T47D (cell line): ENCODE data around the gene RFPL4AL1.
"Not testable (repeated sequence)": the region's sequence is repeated elsewhere in the genome, so short reads cannot be mapped to it uniquely, and the experiment has no call there.

ENCODE experiments used
- DNase-seq, 2 experiments: peaks; one replicate each; pipeline versions ENCODE4 v3.0.0 to v3.0.0-alpha.2; 2011 to 2012; ENCODE audit warnings: low read depth in 1 of 2, low spot score in 1 of 2
- JUND ChIP-seq: IDR thresholded peaks from 2 replicates; pipeline ENCODE4 v1.6.1; 2012; ENCODE audit warnings: low read depth
- in situ Hi-C: cut with HindIII; loops from 2 replicates; pipeline ENCODE4 v1.10.0; 2016; ENCODE audit warnings: low sequenced_read_pairs, low pct_unique_long_range_greater_than_20kb

The RFPL4AL1 gene

DNA sequence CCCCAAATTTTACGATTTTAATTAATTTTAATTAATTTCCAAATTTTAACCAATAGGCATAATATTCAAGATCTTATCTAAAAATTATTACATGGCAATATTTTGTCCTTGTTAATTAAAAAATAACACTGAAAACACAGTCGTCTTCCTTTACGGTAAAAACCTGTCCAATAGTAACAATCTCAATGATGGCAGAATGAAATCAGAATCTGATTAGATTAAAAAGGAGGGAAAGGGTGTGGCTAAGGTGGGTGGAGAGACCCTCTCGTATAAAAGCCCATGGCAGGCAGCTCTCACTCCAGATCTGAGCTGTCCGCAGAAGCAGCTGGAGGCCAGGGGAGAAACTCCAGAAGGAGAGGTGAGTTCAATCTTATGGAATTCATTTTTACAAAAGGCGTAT lies at the start of gene RFPL4AL1:
Gene RFPL4AL1 (plus strand): TSS at position 301 of the 400 bp plus-strand sequence. CDS start 2,687 bp downstream, outside the sequence.
- DNase-seq, in situ Hi-C loops: not testable (repeated sequence)

DNA sequence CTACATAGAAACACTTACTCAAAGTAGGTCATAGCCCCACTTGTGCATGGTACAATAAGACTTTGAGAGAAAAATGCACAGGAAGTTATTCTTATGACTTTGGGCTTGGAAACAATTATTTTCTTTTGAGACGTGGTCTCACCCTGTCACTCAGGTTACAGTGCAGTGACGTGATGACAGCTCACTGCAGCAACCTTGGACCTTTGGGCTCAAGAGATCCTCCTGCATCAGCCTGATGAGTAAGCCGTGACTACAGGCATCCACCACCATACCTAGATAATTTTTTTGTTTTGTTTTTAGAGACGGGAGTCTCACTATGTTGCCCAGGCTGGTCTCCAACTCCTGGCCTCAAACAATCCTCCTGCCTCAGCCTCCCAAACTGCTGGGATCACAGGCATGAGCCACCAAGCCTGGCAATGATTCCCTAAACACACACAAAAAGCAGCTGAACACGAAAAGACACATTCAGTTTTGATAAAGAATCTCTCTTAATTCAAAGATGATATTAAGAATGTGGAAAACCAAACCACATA lies 48.6 kb upstream of the RFPL4AL1 start:
- in situ Hi-C loops: no loop called here
- DNase-seq: no peak
- TF ChIP-seq JUND: no peak

DNA sequence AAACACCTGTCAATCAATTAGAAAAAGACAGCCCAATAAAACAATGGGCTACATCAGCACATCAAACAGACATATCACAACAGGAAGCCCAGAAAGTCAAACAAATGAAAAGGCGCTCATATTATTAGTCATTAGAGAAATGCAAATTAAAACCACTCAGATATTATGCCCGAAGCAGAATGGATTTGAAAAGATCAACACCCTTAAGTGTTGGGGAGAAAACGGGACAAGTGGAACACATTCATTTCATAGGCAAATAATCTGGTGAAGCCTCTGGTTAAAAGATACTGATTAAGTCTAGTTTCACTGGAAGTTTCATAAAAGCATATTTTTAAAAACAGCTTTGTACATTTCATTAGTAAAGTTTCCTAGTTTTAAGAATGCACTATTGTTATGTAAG lies 48.1 kb upstream of the RFPL4AL1 start:
- in situ Hi-C loops: no loop called here
- TF ChIP-seq JUND: no peak
- no peak for DNase-seq

DNA sequence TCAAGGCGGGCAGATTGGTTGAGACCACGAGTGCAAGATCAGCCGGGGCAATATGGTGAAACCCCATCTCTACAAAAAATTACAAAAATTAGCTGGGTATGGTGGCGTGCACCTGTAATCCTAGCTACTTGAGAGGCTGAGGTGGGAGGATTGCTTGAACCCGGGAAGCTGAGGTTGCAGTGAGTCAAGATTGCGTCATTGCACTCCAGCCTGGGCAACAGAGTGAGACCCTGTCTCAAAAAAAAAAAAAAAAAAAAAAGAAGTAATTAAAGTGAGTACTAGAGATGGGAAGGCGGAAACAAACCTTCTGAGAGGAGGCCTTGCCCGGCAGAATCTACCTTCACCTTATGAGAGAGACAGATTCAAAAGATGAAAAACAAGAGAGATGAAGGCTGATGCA lies 45.4 kb upstream of the RFPL4AL1 start:
- TF ChIP-seq JUND: no peak
- in situ Hi-C loops: no loop called here
- DNase-seq: no peak

DNA sequence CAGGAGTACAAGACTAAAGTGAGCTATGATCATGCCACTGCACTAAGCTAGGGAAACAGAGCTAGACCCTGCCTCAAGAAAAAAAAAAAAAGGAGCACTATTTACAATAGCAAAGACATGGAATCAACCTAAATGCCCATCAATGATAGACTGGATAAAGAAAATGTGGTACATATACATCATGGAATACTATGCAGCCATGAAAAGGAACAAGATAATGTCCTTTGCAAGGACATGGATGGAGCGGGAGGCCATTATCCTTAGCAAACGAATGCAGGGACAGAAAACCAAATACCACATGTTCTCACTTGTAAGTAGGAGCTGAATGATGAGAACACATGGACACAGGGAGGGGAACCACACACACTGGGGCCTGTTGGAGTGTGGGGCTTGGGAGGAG lies 38.5 kb upstream of the RFPL4AL1 start:
- DNase-seq, in situ Hi-C loops: not testable (repeated sequence)

DNA sequence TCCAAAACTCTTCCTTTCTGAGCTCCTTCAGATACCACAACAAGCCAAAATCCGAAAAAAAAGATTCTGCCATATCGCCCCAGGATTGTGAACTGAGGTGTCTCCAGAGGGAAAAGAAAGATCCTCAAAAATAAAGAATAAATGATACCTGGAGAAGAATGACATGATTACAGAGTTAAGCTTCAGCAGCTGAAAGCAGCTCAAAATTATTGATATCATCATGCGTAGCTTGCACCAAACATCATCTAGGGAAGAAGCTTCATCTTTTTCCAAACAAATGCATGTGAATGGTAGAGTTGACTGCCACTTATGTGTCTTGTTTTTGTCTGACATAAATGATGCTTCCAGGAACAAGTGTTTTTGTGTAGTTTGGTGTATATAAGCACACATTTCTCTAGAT lies 30.6 kb upstream of the RFPL4AL1 start, which contains the start of gene NLRP9:
Gene NLRP9 (minus strand): TSS at position 101 of the 400 bp plus-strand sequence. CDS start 28 bp downstream, at position 73.
- in situ Hi-C loops: no loop called here
- DNase-seq: no peak
- TF ChIP-seq JUND: no peak

DNA sequence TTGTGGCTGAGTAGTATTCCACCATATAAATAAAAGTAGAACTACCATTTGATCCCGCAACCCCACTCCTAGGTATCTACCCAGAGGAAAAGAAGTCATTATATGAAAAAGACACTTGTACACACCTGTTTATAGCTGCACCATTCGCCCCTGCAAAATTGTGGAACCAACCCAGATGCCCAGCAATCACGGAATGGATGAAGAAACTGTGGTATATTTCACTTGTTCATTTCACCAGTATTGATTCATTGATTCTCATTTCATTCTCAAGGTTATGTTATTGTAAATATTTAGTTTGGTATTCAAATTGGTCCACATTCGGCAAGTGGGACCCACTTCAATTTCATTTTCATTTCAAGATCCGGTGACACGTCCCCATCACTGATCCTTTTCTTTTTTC lies 18.2 kb upstream of the RFPL4AL1 start:
- TF ChIP-seq JUND: no peak
- DNase-seq: no peak
- in situ Hi-C loops: no loop called here

DNA sequence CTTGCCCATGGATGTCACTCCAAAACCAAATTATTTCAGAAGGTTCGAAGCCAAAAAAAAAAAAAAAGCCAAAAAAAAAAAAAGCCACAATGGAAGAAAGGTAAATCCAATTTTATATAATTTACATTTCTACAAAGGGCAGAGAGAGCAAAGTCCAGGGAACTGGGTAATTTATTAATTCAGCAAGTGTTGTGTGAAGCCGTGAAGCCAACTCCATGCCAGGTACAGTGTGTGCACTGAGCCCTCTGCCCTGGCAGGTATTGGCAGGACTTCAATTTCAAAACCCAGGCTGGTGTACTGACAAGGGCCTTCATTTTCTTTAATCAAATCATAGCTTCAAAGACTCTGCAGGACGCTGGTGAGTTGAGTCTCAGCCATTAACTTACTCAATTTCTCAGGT lies 15.5 kb upstream of the RFPL4AL1 start:
- no peak for TF ChIP-seq JUND
- in situ Hi-C loops: no loop called here
- DNase-seq: no peak

DNA sequence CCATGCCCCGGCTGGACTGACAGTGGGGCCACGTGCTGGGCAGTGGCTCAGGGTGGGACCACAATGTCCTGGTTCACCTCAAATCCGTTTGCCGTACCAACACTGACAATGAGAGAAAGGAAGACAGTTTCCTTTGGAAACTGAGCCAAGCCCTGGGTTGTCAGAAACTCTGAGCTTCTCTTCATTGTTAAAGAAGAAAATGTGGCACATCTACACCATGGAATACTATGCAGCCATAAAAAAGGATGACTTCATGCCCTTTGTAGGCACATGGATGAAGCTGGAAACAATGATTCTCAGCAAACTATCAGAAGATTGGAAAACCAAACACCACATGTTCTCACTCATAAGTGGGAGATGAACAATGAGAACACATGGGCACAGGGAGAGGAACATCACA lies 12.1 kb upstream of the RFPL4AL1 start:
- DNase-seq, in situ Hi-C loops: not testable (repeated sequence)

DNA sequence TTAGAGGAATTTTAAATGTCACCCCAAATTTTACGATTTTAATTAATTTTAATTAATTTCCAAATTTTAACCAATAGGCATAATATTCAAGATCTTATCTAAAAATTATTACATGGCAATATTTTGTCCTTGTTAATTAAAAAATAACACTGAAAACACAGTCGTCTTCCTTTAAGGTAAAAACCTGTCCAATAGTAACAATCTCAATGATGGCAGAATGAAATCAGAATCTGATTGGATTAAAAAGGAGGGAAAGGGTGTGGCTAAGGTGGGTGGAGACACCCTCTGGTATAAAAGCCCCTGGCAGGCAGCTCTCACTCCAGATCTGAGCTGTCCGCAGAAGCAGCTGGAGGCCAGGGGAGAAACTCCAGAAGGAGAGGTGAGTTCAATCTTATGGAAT lies 10.1 kb upstream of the RFPL4AL1 start, which contains the start of gene RFPL4A:
Gene RFPL4A (plus strand): TSS at position 301 of the 400 bp plus-strand sequence. CDS start 2,704 bp downstream, outside the sequence.
- DNase-seq, in situ Hi-C loops: not testable (repeated sequence)

DNA sequence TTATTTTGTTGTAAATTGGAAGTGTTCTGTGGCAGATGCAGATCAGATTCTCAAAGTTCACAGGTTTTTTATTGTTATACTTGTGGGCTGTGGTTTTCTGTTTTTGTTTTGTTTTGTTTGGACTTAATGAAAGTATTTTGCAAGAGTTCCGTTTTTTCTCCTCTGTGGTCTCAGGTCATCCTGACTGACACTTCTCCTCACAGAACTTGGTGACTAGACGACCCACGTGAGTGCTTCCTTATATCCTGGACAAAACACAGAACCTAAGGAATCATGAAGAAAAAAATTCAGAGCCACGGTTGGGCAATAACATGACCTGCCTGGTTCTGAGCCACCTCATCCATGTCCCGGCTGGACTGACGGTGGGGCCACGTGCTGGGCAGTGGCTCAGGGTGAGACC lies 2.5 kb upstream of the RFPL4AL1 start:
- no peak for DNase-seq
- in situ Hi-C loops: no loop called here
- no peak for TF ChIP-seq JUND

DNA sequence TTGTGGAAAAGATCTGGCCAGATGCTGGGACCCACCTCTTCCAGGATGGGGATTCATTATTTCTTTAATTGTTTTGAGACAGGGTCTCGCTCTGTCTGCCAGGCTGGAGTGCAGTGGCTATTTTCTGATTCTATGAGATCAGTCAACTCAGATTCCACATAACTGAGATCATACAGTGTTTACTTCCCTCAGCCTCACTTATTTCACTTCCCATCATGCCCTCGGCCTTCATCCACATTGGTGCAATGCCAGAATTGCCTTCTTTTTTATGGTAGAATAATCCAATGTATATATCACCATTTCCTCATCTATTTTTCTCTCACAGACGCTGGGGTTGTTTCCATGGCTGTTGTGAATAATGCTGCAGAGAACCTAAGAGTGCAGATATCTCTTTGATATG lies 714 bp downstream of the RFPL4AL1 start:
- in situ Hi-C loops: not testable (repeated sequence)

DNA sequence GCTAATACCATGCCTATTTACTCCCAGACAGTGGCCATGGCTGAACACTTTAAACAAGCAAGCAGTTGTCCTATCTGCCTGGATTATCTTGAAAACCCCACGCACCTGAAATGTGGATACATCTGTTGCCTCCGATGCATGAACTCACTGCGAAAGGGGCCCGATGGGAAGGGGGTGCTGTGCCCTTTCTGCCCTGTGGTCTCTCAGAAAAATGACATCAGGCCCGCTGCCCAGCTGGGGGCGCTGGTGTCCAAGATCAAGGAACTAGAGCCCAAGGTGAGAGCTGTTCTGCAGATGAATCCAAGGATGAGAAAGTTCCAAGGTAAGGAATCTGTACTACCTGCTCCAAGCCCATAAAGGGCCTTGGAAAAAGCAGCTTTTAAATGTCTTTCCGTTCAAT lies 8.6 kb downstream of the RFPL4AL1 start:
- in situ Hi-C loops: no loop called here
- no peak for TF ChIP-seq JUND
- DNase-seq: no peak

More for the DNA sequence above, 714 bp downstream of the RFPL4AL1 start:
- not testable (repeated sequence) for DNase-seq

DNA sequence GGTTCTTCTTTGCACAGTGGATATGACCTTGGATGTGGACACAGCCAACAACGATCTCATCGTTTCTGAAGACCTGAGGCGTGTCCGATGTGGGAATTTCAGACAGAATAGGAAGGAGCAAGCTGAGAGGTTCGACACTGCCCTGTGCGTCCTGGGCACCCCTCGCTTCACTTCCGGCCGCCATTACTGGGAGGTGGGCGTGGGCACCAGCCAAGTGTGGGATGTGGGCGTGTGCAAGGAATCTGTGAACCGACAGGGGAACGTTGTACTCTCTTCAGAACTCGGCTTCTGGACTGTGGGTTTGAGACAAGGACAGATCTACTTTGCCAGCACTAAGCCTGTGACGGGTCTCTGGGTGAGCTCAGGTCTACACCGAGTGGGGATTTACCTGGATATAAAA lies 9.4 kb downstream of the RFPL4AL1 start:
- no peak for TF ChIP-seq JUND
- in situ Hi-C loops: no loop called here
- no peak for DNase-seq
